H1 (cell line): ENCODE data around the gene PLA2R1. TPM values are rescaled to one million over a fixed set of nuclear protein-coding genes. Genes with fewer than 3 reads are reported as not detected.

Experiments used
- CTCF ChIA-PET: fragments of 300-600 bp; sonication (Branson Sonifier 250); formaldehyde crosslinking; loops from one replicate; lab custom pipeline; 2021; ENCODE audit not compliant: partially characterized antibody; lab: Charles Lee
- POLR2A ChIA-PET: fragments of 300-600 bp; sonication (Branson Sonifier 250); formaldehyde crosslinking; loops from one replicate; lab custom pipeline; 2021; ENCODE audit warnings: inconsistent platforms; ENCODE audit not compliant: partially characterized antibody; lab: Charles Lee
- DNase-seq, 2 experiments: peaks; one replicate each; pipeline versions ENCODE4 v3.0.0 to v3.0.0-alpha.2; 2010 to 2022; ENCODE audit warnings: low spot score in 2 of 2, low read depth in 1 of 2, mixed read lengths in 1 of 2
- FAIRE-seq: peaks from 2 replicates; lab custom pipeline; 2011; peaks lifted over from hg19 to GRCh38; lab: Jason Lieb, UNC
- H2AFZ ChIP-seq: 2 replicates; pipeline ENCODE4 v1.8.1; 2012; ENCODE audit warnings: low read length, inconsistent platforms
- H2AK5ac ChIP-seq: 2 replicates; pipeline ENCODE4 v1.6.1; 2013; ENCODE audit warnings: low read depth, low read length
- H2BK120ac ChIP-seq: replicated peaks from 2 replicates; pipeline ENCODE3; 2013; ENCODE audit warnings: low read depth, low read length, inconsistent platforms
- H2BK12ac ChIP-seq: 2 replicates; pipeline ENCODE4 v1.6.1; 2013; ENCODE audit warnings: low read depth, low read length
- H2BK15ac ChIP-seq: 2 replicates; pipeline ENCODE4 v1.6.1; 2013; ENCODE audit warnings: low read length
- H2BK20ac ChIP-seq: 2 replicates; pipeline ENCODE4 v1.6.1; 2013; ENCODE audit warnings: low read length
- H2BK5ac ChIP-seq: 2 replicates; pipeline ENCODE4 v1.6.1; 2013; ENCODE audit warnings: low read depth, low read length
- H3K14ac ChIP-seq: 2 replicates; pipeline ENCODE4 v1.6.1; 2013; ENCODE audit warnings: inconsistent platforms; ENCODE audit not compliant: insufficient read length
- H3K18ac ChIP-seq: 2 replicates; pipeline ENCODE4 v1.6.1; 2013; ENCODE audit warnings: low read length; ENCODE audit errors: extremely low read depth
- H3K23ac ChIP-seq: 2 replicates; pipeline ENCODE4 v1.6.1; 2013; ENCODE audit warnings: inconsistent platforms; ENCODE audit not compliant: insufficient read length
- H3K23me2 ChIP-seq: 2 replicates; pipeline ENCODE4 v1.6.1; 2013; ENCODE audit warnings: low read depth, low read length
- H3K27ac ChIP-seq: 2 replicates; pipeline ENCODE4 v1.6.1; 2011; ENCODE audit warnings: low read depth, low read length, inconsistent platforms
- H3K27me3 ChIP-seq, 4 experiments: replicated peaks in 1 of 4; 1 replicate in 1 of 4; 2 replicates in 3 of 4; pipeline versions ENCODE4 v1.6.1 to v1.8.1; 2011 to 2013; ENCODE audit warnings: low read length in 3 of 4, mild to moderate bottlenecking in 3 of 4, inconsistent platforms in 2 of 4, mixed read lengths in 2 of 4, moderate library complexity in 1 of 4; ENCODE audit not compliant: control insufficient read depth in 3 of 4, insufficient read depth in 3 of 4; ENCODE audit errors: extremely low read depth in 1 of 4
- H3K36me3 ChIP-seq, 4 experiments: 2 replicates each; pipeline versions ENCODE4 v1.6.1 to v1.8.1; 2011 to 2013; ENCODE audit warnings: mild to moderate bottlenecking in 4 of 4, low read length in 3 of 4, moderate library complexity in 2 of 4, control low read depth in 1 of 4, inconsistent platforms in 1 of 4; ENCODE audit not compliant: insufficient read depth in 4 of 4, control insufficient read depth in 2 of 4
- H3K4ac ChIP-seq: replicated peaks from 2 replicates; pipeline ENCODE3; 2013; ENCODE audit warnings: low read length, low read depth, mixed read lengths, inconsistent platforms; ENCODE audit not compliant: insufficient read length
- H3K4me1 ChIP-seq, 4 experiments: replicated peaks in 1 of 4; 1 replicate in 1 of 4; 2 replicates in 3 of 4; pipeline versions ENCODE4 v1.6.1 to v1.8.1; 2011 to 2013; ENCODE audit warnings: low read length in 3 of 4, inconsistent platforms in 2 of 4, mixed read lengths in 1 of 4; ENCODE audit not compliant: insufficient read depth in 4 of 4, control insufficient read depth in 3 of 4
- H3K4me2 ChIP-seq, 2 experiments: 2 replicates each; pipeline versions ENCODE4 v1.6.1 to v1.8.1; 2011 to 2013; ENCODE audit warnings: low read depth in 2 of 2, low read length in 2 of 2, control low read depth in 1 of 2, inconsistent platforms in 1 of 2, mild to moderate bottlenecking in 1 of 2; ENCODE audit not compliant: insufficient read depth in 1 of 2
- H3K4me3 ChIP-seq, 4 experiments: fragments of 200-600, 300-600 bp in 1 of 4; sonication (generic), shearing (Covaris generic), sonication (Bioruptor Twin) in 1 of 4; 2 replicates each; pipeline versions ENCODE4 v1.5.1 to v1.8.1; 2011 to 2016; ENCODE audit warnings: low read length in 4 of 4, low read depth in 3 of 4, control low read depth in 2 of 4, inconsistent platforms in 2 of 4, mild to moderate bottlenecking in 2 of 4, mixed read lengths in 1 of 4, moderate library complexity in 1 of 4; ENCODE audit not compliant: insufficient read depth in 2 of 4; ENCODE audit errors: extremely low read depth in 1 of 4
- H3K56ac ChIP-seq: replicated peaks from 2 replicates; pipeline ENCODE3; 2013; ENCODE audit warnings: low read depth, mild to moderate bottlenecking, mixed read lengths, low read length, inconsistent platforms; ENCODE audit not compliant: insufficient read length
- H3K79me1 ChIP-seq: 2 replicates; pipeline ENCODE4 v1.6.1; 2013; ENCODE audit warnings: low read depth, low read length, control low read depth
- H3K79me2 ChIP-seq, 2 experiments: 2 replicates each; pipeline versions ENCODE4 v1.6.1 to v1.8.1; 2012 to 2013; ENCODE audit warnings: low read length in 2 of 2, mild to moderate bottlenecking in 2 of 2, inconsistent platforms in 1 of 2; ENCODE audit not compliant: insufficient read depth in 2 of 2, control insufficient read depth in 1 of 2
- H3K9ac ChIP-seq, 4 experiments: replicated peaks in 1 of 4; 1 replicate in 1 of 4; 2 replicates in 3 of 4; pipeline versions ENCODE4 v1.6.1 to v1.8.1; 2011 to 2013; ENCODE audit warnings: low read depth in 3 of 4, low read length in 3 of 4, control low read depth in 2 of 4, mild to moderate bottlenecking in 2 of 4, moderate library complexity in 2 of 4, inconsistent platforms in 1 of 4; ENCODE audit errors: extremely low read depth in 1 of 4
- H3K9me3 ChIP-seq, 2 experiments: 2 replicates each; pipeline versions ENCODE4 v1.6.1 to v1.8.1; 2012 to 2013; ENCODE audit warnings: mild to moderate bottlenecking in 2 of 2, moderate library complexity in 2 of 2, control low read depth in 1 of 2, inconsistent platforms in 1 of 2, low read depth in 1 of 2, low read length in 1 of 2, mixed read lengths in 1 of 2; ENCODE audit not compliant: insufficient read depth in 2 of 2
- H4K20me1 ChIP-seq, 2 experiments: replicated peaks in 1 of 2; 2 replicates each; pipeline versions ENCODE3 to v1.8.1; 2011 to 2013; ENCODE audit warnings: inconsistent platforms in 2 of 2, low read length in 2 of 2, mild to moderate bottlenecking in 1 of 2; ENCODE audit not compliant: insufficient read depth in 2 of 2, control insufficient read depth in 1 of 2
- H4K5ac ChIP-seq: 2 replicates; pipeline ENCODE4 v1.6.1; 2013; ENCODE audit warnings: low read length, low read depth, mixed read lengths, inconsistent platforms; ENCODE audit not compliant: insufficient read length
- H4K8ac ChIP-seq: 2 replicates; pipeline ENCODE4 v1.8.0; 2013; ENCODE audit warnings: mild to moderate bottlenecking, moderate library complexity, low read length, inconsistent platforms; ENCODE audit not compliant: insufficient read depth; ENCODE audit errors: extremely low read depth
- H4K91ac ChIP-seq: replicated peaks from 2 replicates; pipeline ENCODE3; 2013; ENCODE audit warnings: low read length, mixed read lengths, inconsistent platforms; ENCODE audit not compliant: insufficient read length
- CHD1 ChIP-seq: IDR thresholded peaks from 2 replicates; pipeline ENCODE4 v1.6.1; 2012; ENCODE audit warnings: low read depth, low read length, improper control_type of control experiment
- CREB1 ChIP-seq: IDR thresholded peaks from 2 replicates; pipeline ENCODE4 v1.6.1; 2012; ENCODE audit warnings: inconsistent platforms
- EGR1 ChIP-seq: IDR thresholded peaks from 2 replicates; pipeline ENCODE4 v1.6.1; 2011; ENCODE audit warnings: low read depth, low read length, borderline replicate concordance
- FOSL1 ChIP-seq: IDR thresholded peaks from 2 replicates; pipeline ENCODE4 v1.6.1; 2011; ENCODE audit warnings: mild to moderate bottlenecking, low read depth, low read length, moderate library complexity; ENCODE audit not compliant: insufficient read depth
- HDAC6 ChIP-seq: IDR thresholded peaks from one replicate; pipeline ENCODE4 v1.7.1; 2012; ENCODE audit warnings: low read depth, mild to moderate bottlenecking, inconsistent platforms, low read length, moderate library complexity
- JUN ChIP-seq: IDR thresholded peaks from 2 replicates; pipeline ENCODE4 v1.6.1; 2011; ENCODE audit warnings: low read depth, mild to moderate bottlenecking, improper control_type of control experiment, low read length
- KDM1A ChIP-seq: fragments of 200-600, 300-600 bp; sonication (generic); IDR thresholded peaks from 2 replicates; pipeline ENCODE4 v1.7.1; 2016; ENCODE audit warnings: mild to moderate bottlenecking, low read length, borderline replicate concordance
- KDM5A ChIP-seq: fragments of 200-600 bp; IDR thresholded peaks from 2 replicates; pipeline ENCODE4 v1.7.1; 2012; ENCODE audit warnings: mild to moderate bottlenecking, low read length, inconsistent platforms, mixed read lengths
- NANOG ChIP-seq: IDR thresholded peaks from 2 replicates; pipeline ENCODE4 v1.6.1; 2011; ENCODE audit warnings: low read length, low read depth, mild to moderate bottlenecking, inconsistent platforms; ENCODE audit not compliant: insufficient read depth, poor library complexity, severe bottlenecking
- POLR2A ChIP-seq, 2 experiments: IDR thresholded peaks; 1 replicate in 1 of 2; 2 replicates in 1 of 2; pipeline ENCODE4 v1.6.1; 2011; ENCODE audit warnings: low read depth in 2 of 2, low read length in 2 of 2, mild to moderate bottlenecking in 2 of 2; ENCODE audit errors: control extremely low read depth in 1 of 2
- POU5F1 ChIP-seq: IDR thresholded peaks from 2 replicates; pipeline ENCODE4 v1.6.1; 2011; ENCODE audit warnings: low read depth, mild to moderate bottlenecking, low read length, moderate library complexity
- RBBP5 ChIP-seq: IDR thresholded peaks from 2 replicates; pipeline ENCODE4 v1.7.1; 2012; ENCODE audit warnings: low read depth, mild to moderate bottlenecking, inconsistent platforms, low read length, moderate library complexity, borderline replicate concordance
- RFX5 ChIP-seq: IDR thresholded peaks from 2 replicates; pipeline ENCODE4 v1.6.1; 2011; ENCODE audit warnings: low read depth, low read length, improper control_type of control experiment, borderline replicate concordance
- SP1 ChIP-seq: IDR thresholded peaks from 2 replicates; pipeline ENCODE4 v1.6.1; 2011; ENCODE audit warnings: low read depth, low read length
- SP2 ChIP-seq: IDR thresholded peaks from 2 replicates; pipeline ENCODE4 v1.6.1; 2012; ENCODE audit warnings: mild to moderate bottlenecking, low read length, inconsistent platforms
- YY1 ChIP-seq: IDR thresholded peaks from 2 replicates; pipeline ENCODE4 v1.6.1; 2011; ENCODE audit warnings: low read depth, mild to moderate bottlenecking, low read length
- WGBS, 2 experiments: shearing (Covaris generic) in 1 of 2; methylation state at CpG; one replicate each; pipeline versions ENCODE4 v1.1.6 to v1.1.7; 2013 to 2015; ENCODE audit warnings: low lambda C conversion rate in 2 of 2, mixed read lengths in 2 of 2, inconsistent platforms in 1 of 2, low coverage in 1 of 2, missing lambda C conversion rate in 1 of 2; ENCODE audit not compliant: insufficient replicate concordance in 2 of 2, insufficient coverage in 1 of 2, insufficient read length in 1 of 2; ENCODE audit errors: extremely low coverage in 1 of 2, missing lambda C conversion rate in 1 of 2; 5-methylcytosine and 5-hydroxymethylcytosine counted together
- polyA plus RNA-seq, 7 experiments: library from polyadenylated mRNA; depleted of rRNA in 3 of 7; stranded (reverse) in 5 of 7; unstranded in 2 of 7; fragments of >200 nt in 5 of 7; fragments of 200-250 nt in 2 of 7; gene quantifications; 1 replicate in 5 of 7; 2 replicates in 1 of 7; 4 replicates in 1 of 7; pipeline versions ENCODE4 v1.2.1 to v1.2.3, GENCODE V29; 2011 to 2013; ENCODE audit warnings: missing spikeins in 2 of 7, mixed read lengths in 2 of 7
- total RNA-seq: library from RNA; stranded (reverse); fragmentation: NEBNext Ultra II Directional; extraction: Animal tissue kit (Norgen Biotek cat#: 25700); gene quantifications from 2 replicates; pipeline ENCODE4 v1.2.1, GENCODE V29; 2021

Gene PLA2R1
- total and polyA plus RNA-seq, 2 of the 8 experiments (the other 6 are each of a cell fraction or from before 2014, with no cell fraction given), result 0.65 to 1.5 TPM

- no peak overlapping the region for H2BK5ac ChIP-seq
- ChIA-PET POLR2A (interaction anchor here (0.7 kb wide), 1 partner anchor 14 kb away, joined by 3 read pairs; no protein-coding TSS in a partner anchor), CTCF (interaction anchor here (0.8 to 1.5 kb wide), 4 partner anchors 21 to 1035 kb away, joined by 3 to 4 read pairs (median 3); no protein-coding TSS in a partner anchor)
- DNase-seq (no peak), FAIRE-seq (no peak)
- H3K9ac ChIP-seq, result no peak overlapping the region
- no peak overlapping the region for H3K4ac ChIP-seq
- 57% methylated on average over 2 of the region's 2 CpGs; no CpG with 5 or more reads in 1 of the 2 experiments for WGBS, 2 experiments
- H2AFZ ChIP-seq, result no peak overlapping the region
- H3K4me3 ChIP-seq, result no peak overlapping the region
- no peak overlapping the region for H3K18ac ChIP-seq
- H3K79me1 ChIP-seq, result no peaks in the 10 kb centered on the region
- no peaks in the 10 kb centered on the region for H3K27me3 ChIP-seq
- no peak overlapping the region for H3K14ac ChIP-seq
- no peak overlapping the region for H2BK120ac ChIP-seq
- no peaks in the 10 kb centered on the region for H3K79me2 ChIP-seq
- no peak overlapping the region for H3K23ac ChIP-seq
- H3K23me2 ChIP-seq, result no peaks in the 10 kb centered on the region
- H2BK12ac ChIP-seq, result no peak overlapping the region
- H3K9me3 ChIP-seq, result no peaks in the 10 kb centered on the region
- no peak overlapping the region for H2BK15ac ChIP-seq
- no peak overlapping the region for H3K4me2 ChIP-seq
- H4K8ac ChIP-seq, result no peak overlapping the region; the same call in 1 of the 2 replicates
- H3K4me1 ChIP-seq, result peaks cover 0 to 6% (median 1%) of the 10 kb centered on the region in 4 experiments; a peak in 2 of 7 replicates
- H4K5ac ChIP-seq, result no peak overlapping the region
- no peaks in the 10 kb centered on the region for H3K36me3 ChIP-seq
- H3K56ac ChIP-seq, result no peak overlapping the region
- no peak overlapping the region for H2BK20ac ChIP-seq
- no peak overlapping the region for H4K91ac ChIP-seq
- no peak overlapping the region for H3K27ac ChIP-seq
- no peak overlapping the region for H2AK5ac ChIP-seq
- H4K20me1 ChIP-seq, result peaks cover 0 to 2% of the 10 kb centered on the region in 2 experiments
- TF ChIP-seq NANOG, result no peak
- TF ChIP-seq FOSL1, result no peak
- no peak for TF ChIP-seq CREB1
- no peak for TF ChIP-seq KDM5A
- TF ChIP-seq SP1, result no peak
- no peak for TF ChIP-seq POLR2A (IDR thresholded peaks at IDR 0.05; ENCODE audit: control extremely low read depth in 1 of 2, low read depth in 2 of 2, low read length in 2 of 2)
- no peak for TF ChIP-seq JUN
- TF ChIP-seq SP2, result no peak
- TF ChIP-seq RFX5, result no peak
- TF ChIP-seq YY1, result no peak
- no peak for TF ChIP-seq RBBP5
- no peak for TF ChIP-seq POU5F1
- no peak for TF ChIP-seq CHD1
- TF ChIP-seq HDAC6, result no peak
- TF ChIP-seq KDM1A, result no peak
- TF ChIP-seq EGR1, result no peak
Measured at GRCh38 chr2:159961037-159961436, 101.4 kb downstream of the PLA2R1 start.
